Right renal cortex interstitium (tissue), 3 donors: ENCODE data around the gene STYK1. TPM values are rescaled to one million over a fixed set of nuclear protein-coding genes. Genes with fewer than 3 reads are reported as not detected.
A peak's percentile ranks its signal among the peaks of the same experiment; 100 is the strongest.
"Not testable (repeated sequence)": the region's sequence is repeated elsewhere in the genome, so short reads cannot be mapped to it uniquely, and the experiment has no call there.

Experiments
- DNase-seq, 3 donors: peaks; one replicate each; pipeline ENCODE4 v3.0.0-alpha.2; 2013; ENCODE audit warnings: low read depth in 3 of 3, low spot score in 2 of 3
- polyA plus RNA-seq, 3 donors: library from polyadenylated mRNA; unstranded; fragments of 120-200 nt; gene quantifications; one replicate each; pipeline ENCODE4 v1.2.1, GENCODE V29; 2013; ENCODE audit not compliant: insufficient read length in 3 of 3

Gene STYK1
- polyA plus RNA-seq, 3 donors: 0.67 to 1.0 (median 0.85) TPM

- DNase-seq: no peak
Observed at GRCh38 chr12:10632226-10632625, 41.6 kb downstream of the STYK1 start.

- no peak for DNase-seq
Observed at GRCh38 chr12:10624605-10625004, 49.2 kb downstream of the STYK1 start.

GRCh38 chr12:10623131-10623530 lies 50.7 kb downstream of the STYK1 start:
- DNase-seq: no peak

GRCh38 chr12:10621278-10621677 lies 52.6 kb downstream of the STYK1 start:
- DNase-seq: no peak

GRCh38 chr12:10620078-10620779 lies 53.6 kb downstream of the STYK1 start:
- no peak for DNase-seq

- no peak for DNase-seq
Observed at GRCh38 chr12:10618338-10618987, 55.4 kb downstream of the STYK1 start.

- DNase-seq: no peak
Observed at GRCh38 chr12:10617863-10618262, 56.0 kb downstream of the STYK1 start.

- no peak for DNase-seq
Observed at GRCh38 chr12:10615532-10615931, 58.3 kb downstream of the STYK1 start.

- DNase-seq: peak in 1 of 3 donors; percentile 4
Observed at GRCh38 chr12:10614056-10614370, 59.8 kb downstream of the STYK1 start.

- peak; percentile 92 to 95 (median 92) for DNase-seq
Observed at GRCh38 chr12:10613349-10614055, 60.4 kb downstream of the STYK1 start, which contains the start of gene MAGOHB. TSS of gene MAGOHB (minus strand) at chr12:10613609. CDS start at chr12:10613532, 77 bp downstream.

- peak in 2 of 3 donors; percentile 10 to 19 for DNase-seq
Observed at GRCh38 chr12:10612984-10613348, 60.9 kb downstream of the STYK1 start.

GRCh38 chr12:10612110-10612509 lies 61.7 kb downstream of the STYK1 start:
- no peak for DNase-seq

- DNase-seq: not testable (repeated sequence)
Observed at GRCh38 chr12:10611258-10611657, 62.6 kb downstream of the STYK1 start.

- DNase-seq: no peak
Observed at GRCh38 chr12:10610188-10610587, 63.7 kb downstream of the STYK1 start.

GRCh38 chr12:10607885-10608458 lies 65.9 kb downstream of the STYK1 start:
- no peak for DNase-seq

- DNase-seq: no peak
Observed at GRCh38 chr12:10601860-10602259, 72.0 kb downstream of the STYK1 start.

- no peak for DNase-seq
Observed at GRCh38 chr12:10600988-10601387, 72.9 kb downstream of the STYK1 start.

- no peak for DNase-seq
Observed at GRCh38 chr12:10595881-10596280, 78.0 kb downstream of the STYK1 start.

- DNase-seq: no peak
Observed at GRCh38 chr12:10590966-10591365, 82.9 kb downstream of the STYK1 start.

GRCh38 chr12:10584415-10584814 lies 89.4 kb downstream of the STYK1 start:
- no peak for DNase-seq

- DNase-seq: no peak
Observed at GRCh38 chr12:10582704-10583103, 91.1 kb downstream of the STYK1 start.
